ENCODE data around the gene SLC22A23.
"Not testable (repeated sequence)": the region's sequence is repeated elsewhere in the genome, so short reads cannot be mapped to it uniquely, and the experiment has no call there.

Gene SLC22A23

GRCh38 chr6:3251462-3252314, 205.2 kb downstream of the SLC22A23 start:
- H3K27me3 Mint-ChIP-seq: peaks cover 27 to 57% of the 10 kb centered on the region in 2 donors
- H3K27ac Mint-ChIP-seq: no peak overlapping the region
- peaks cover 7% of the 10 kb centered on the region for H3K36me3 Mint-ChIP-seq (ENCODE audit: insufficient read depth)
- no peaks in the 10 kb centered on the region for H3K9me3 Mint-ChIP-seq
- ATAC-seq (replicated peaks): peak; percentile 96
- H3K4me1 Mint-ChIP-seq (ENCODE audit: low read depth in 2 of 2): peaks cover 0 to 11% of the 10 kb centered on the region in 2 donors
- H3K4me3 Mint-ChIP-seq: peak overlapping the region; percentile 20 to 61
- peak; percentile 78 to 83 (median 82) for DNase-seq

GRCh38 chr6:3250231-3250675, 206.6 kb downstream of the SLC22A23 start:
- DNase-seq (no peak), ATAC-seq (replicated peaks) (no peak)
- Mint-ChIP-seq H3K4me1 (ENCODE audit: low read depth in 2 of 2) (peaks cover 0 to 9% of the 10 kb centered on the region in 2 donors), H3K27ac (no peak overlapping the region), H3K9me3 (no peaks in the 10 kb centered on the region), H3K4me3 (no peak overlapping the region), H3K27me3 (peaks cover 33 to 69% of the 10 kb centered on the region in 2 donors), H3K36me3 (ENCODE audit: insufficient read depth) (peaks cover 7% of the 10 kb centered on the region)

GRCh38 chr6:3249821-3250220, 207.0 kb downstream of the SLC22A23 start:
- Mint-ChIP-seq H3K4me1 (ENCODE audit: low read depth in 2 of 2) (peaks cover 0 to 9% of the 10 kb centered on the region in 2 donors), H3K27ac (peak overlapping the region in 1 of 2 donors; percentile 3), H3K4me3 (no peak overlapping the region), H3K27me3 (peaks cover 33 to 73% of the 10 kb centered on the region in 2 donors), H3K9me3 (no peaks in the 10 kb centered on the region), H3K36me3 (ENCODE audit: insufficient read depth) (peaks cover 7% of the 10 kb centered on the region)
- no peak for DNase-seq
- ATAC-seq (replicated peaks): no peak

- ATAC-seq (replicated peaks): no peak
- Mint-ChIP-seq H3K9me3 (no peaks in the 10 kb centered on the region), H3K27me3 (peaks cover 53 to 95% of the 10 kb centered on the region in 2 donors), H3K4me1 (ENCODE audit: low read depth in 2 of 2) (peaks cover 0 to 9% of the 10 kb centered on the region in 2 donors), H3K4me3 (no peak overlapping the region), H3K36me3 (ENCODE audit: insufficient read depth) (peaks cover 3% of the 10 kb centered on the region), H3K27ac (no peak overlapping the region)
- DNase-seq: no peak
These were observed 209.3 kb downstream of the SLC22A23 start for GRCh38 chr6:3247255-3248146.

GRCh38 chr6:3245216-3245615, 211.6 kb downstream of the SLC22A23 start:
- Mint-ChIP-seq H3K4me1 (ENCODE audit: low read depth in 2 of 2) (no peaks in the 10 kb centered on the region), H3K27ac (no peak overlapping the region), H3K4me3 (no peak overlapping the region), H3K27me3 (peaks cover 56 to 87% of the 10 kb centered on the region in 2 donors), H3K36me3 (ENCODE audit: insufficient read depth) (peaks cover 3% of the 10 kb centered on the region), H3K9me3 (no peaks in the 10 kb centered on the region)
- ATAC-seq (replicated peaks) (no peak), DNase-seq (no peak)

GRCh38 chr6:3244832-3245161, 212.1 kb downstream of the SLC22A23 start:
- H3K36me3 Mint-ChIP-seq (ENCODE audit: insufficient read depth); H3K27ac Mint-ChIP-seq; ATAC-seq (replicated peaks); H3K9me3 Mint-ChIP-seq; H3K4me3 Mint-ChIP-seq; DNase-seq; H3K4me1 Mint-ChIP-seq (ENCODE audit: low read depth in 2 of 2): not testable (repeated sequence)
- peaks cover 56 to 87% of the 10 kb centered on the region in 2 donors for H3K27me3 Mint-ChIP-seq

- no peaks in the 10 kb centered on the region for H3K4me1 Mint-ChIP-seq (ENCODE audit: low read depth in 2 of 2)
- H3K27me3 Mint-ChIP-seq: peaks cover 51 to 87% of the 10 kb centered on the region in 2 donors
- no peaks in the 10 kb centered on the region for H3K36me3 Mint-ChIP-seq (ENCODE audit: insufficient read depth)
- no peak overlapping the region for H3K4me3 Mint-ChIP-seq
- H3K9me3 Mint-ChIP-seq: no peaks in the 10 kb centered on the region
- H3K27ac Mint-ChIP-seq: no peak overlapping the region
- ATAC-seq (replicated peaks) (no peak), DNase-seq (no peak)
These were observed 212.6 kb downstream of the SLC22A23 start for GRCh38 chr6:3244003-3244831.

GRCh38 chr6:3242768-3243167, 214.1 kb downstream of the SLC22A23 start:
- no peak for DNase-seq
- peaks cover 62 to 87% of the 10 kb centered on the region in 2 donors for H3K27me3 Mint-ChIP-seq
- no peaks in the 10 kb centered on the region for H3K36me3 Mint-ChIP-seq (ENCODE audit: insufficient read depth)
- H3K9me3 Mint-ChIP-seq: no peaks in the 10 kb centered on the region
- ATAC-seq (replicated peaks): no peak
- H3K4me3 Mint-ChIP-seq: no peak overlapping the region
- H3K27ac Mint-ChIP-seq: no peak overlapping the region
- no peaks in the 10 kb centered on the region for H3K4me1 Mint-ChIP-seq (ENCODE audit: low read depth in 2 of 2)

- H3K4me3 Mint-ChIP-seq; DNase-seq; H3K9me3 Mint-ChIP-seq; H3K36me3 Mint-ChIP-seq (ENCODE audit: insufficient read depth); ATAC-seq (replicated peaks); H3K27ac Mint-ChIP-seq; H3K4me1 Mint-ChIP-seq (ENCODE audit: low read depth in 2 of 2): not testable (repeated sequence)
- peaks cover 63 to 87% of the 10 kb centered on the region in 2 donors for H3K27me3 Mint-ChIP-seq
These were observed 215.1 kb downstream of the SLC22A23 start for GRCh38 chr6:3241745-3242144.

GRCh38 chr6:3240595-3240994, 216.3 kb downstream of the SLC22A23 start:
- no peak for ATAC-seq (replicated peaks)
- Mint-ChIP-seq H3K4me3 (no peak overlapping the region), H3K4me1 (ENCODE audit: low read depth in 2 of 2) (no peaks in the 10 kb centered on the region), H3K9me3 (no peaks in the 10 kb centered on the region), H3K27ac (no peak overlapping the region), H3K27me3 (peaks cover 67 to 89% of the 10 kb centered on the region in 2 donors), H3K36me3 (ENCODE audit: insufficient read depth) (no peaks in the 10 kb centered on the region)
- DNase-seq: no peak

- Mint-ChIP-seq H3K4me3 (no peak overlapping the region), H3K4me1 (ENCODE audit: low read depth in 2 of 2) (no peaks in the 10 kb centered on the region), H3K27me3 (peaks cover 76 to 89% of the 10 kb centered on the region in 2 donors), H3K36me3 (ENCODE audit: insufficient read depth) (no peaks in the 10 kb centered on the region), H3K9me3 (no peaks in the 10 kb centered on the region), H3K27ac (no peak overlapping the region)
- ATAC-seq (replicated peaks) (no peak), DNase-seq (no peak)
These were observed 217.6 kb downstream of the SLC22A23 start for GRCh38 chr6:3239110-3239830.

- no peaks in the 10 kb centered on the region for H3K9me3 Mint-ChIP-seq
- peaks cover 78 to 89% of the 10 kb centered on the region in 2 donors for H3K27me3 Mint-ChIP-seq
- no peak for DNase-seq
- H3K36me3 Mint-ChIP-seq (ENCODE audit: insufficient read depth): no peaks in the 10 kb centered on the region
- ATAC-seq (replicated peaks): no peak
- H3K4me1 Mint-ChIP-seq (ENCODE audit: low read depth in 2 of 2): no peaks in the 10 kb centered on the region
- H3K27ac Mint-ChIP-seq: no peak overlapping the region
- H3K4me3 Mint-ChIP-seq: no peak overlapping the region
These were observed 218.8 kb downstream of the SLC22A23 start for GRCh38 chr6:3237761-3238662.
